Endothelial cell of umbilical vein (primary cell): ENCODE measurements around the gene TNFSF4. TPM values are rescaled to one million over a fixed set of nuclear protein-coding genes. Genes with fewer than 3 reads are reported as not detected.

Source experiments
- BruUV-seq: library from RNA; stranded (reverse); fragments of 400-500 nt; replicated peaks from 2 replicates; lab custom pipeline; 2021; lab: Mats Ljungman, UMichigan
- CTCF ChIA-PET: fragments of 300-600, 350-600 bp; sonication (Branson Sonifier 250); formaldehyde crosslinking; loops from one replicate; lab custom pipeline; 2021; ENCODE audit warnings: antibody characterized with exemption, inconsistent platforms; lab: Charles Lee
- POLR2A ChIA-PET: fragments of 300-600, 350-600 bp; sonication (Branson Sonifier 250); formaldehyde crosslinking; loops from one replicate; lab custom pipeline; 2021; ENCODE audit warnings: antibody characterized with exemption, inconsistent platforms; lab: Charles Lee
- DNase-seq: peaks from one replicate; pipeline ENCODE4 v3.0.0-alpha.2; 2011; ENCODE audit warnings: low read depth, low spot score
- FAIRE-seq: peaks from 2 replicates; lab custom pipeline; 2011; peaks lifted over from hg19 to GRCh38; lab: Jason Lieb, UNC
- H2AFZ ChIP-seq: 2 replicates; pipeline ENCODE4 v1.6.0; 2012; ENCODE audit warnings: low read depth, low read length, control low read depth, inconsistent platforms
- H3K27ac ChIP-seq: 2 replicates; pipeline ENCODE4 v1.5.1; 2011; ENCODE audit warnings: low read depth, mild to moderate bottlenecking, control low read depth, low read length, moderate library complexity; ENCODE audit not compliant: insufficient read depth
- H3K27me3 ChIP-seq, 2 experiments: 2 replicates each; pipeline versions ENCODE4 v1.6.0 to v1.6.1; 2011; ENCODE audit warnings: low read length in 2 of 2, mixed read lengths in 1 of 2; ENCODE audit not compliant: control insufficient read depth in 2 of 2, insufficient read depth in 2 of 2
- H3K36me3 ChIP-seq, 2 experiments: 2 replicates in 1 of 2; 3 replicates in 1 of 2; pipeline ENCODE4 v1.5.1; 2011; ENCODE audit warnings: low read length in 2 of 2, mild to moderate bottlenecking in 1 of 2, moderate library complexity in 1 of 2; ENCODE audit not compliant: control insufficient read depth in 2 of 2, insufficient read depth in 2 of 2; ENCODE audit errors: extremely low read depth in 1 of 2
- H3K4me1 ChIP-seq: 3 replicates; pipeline ENCODE4 v1.5.1; 2011; ENCODE audit warnings: mild to moderate bottlenecking, low read length; ENCODE audit not compliant: control insufficient read depth, insufficient read depth; ENCODE audit errors: extremely low read depth
- H3K4me2 ChIP-seq: 2 replicates; pipeline ENCODE4 v1.6.1; 2011; ENCODE audit warnings: low read length, control low read depth, mixed read lengths; ENCODE audit not compliant: insufficient read depth
- H3K4me3 ChIP-seq, 3 experiments: fragments of 200-600 bp in 1 of 3; sonication (generic), shearing (Covaris generic) in 1 of 3; replicated peaks in 1 of 3; 2 replicates each; pipeline ENCODE4 v1.5.1; 2011 to 2016; ENCODE audit warnings: control low read depth in 3 of 3, low read length in 3 of 3, mild to moderate bottlenecking in 2 of 3, inconsistent platforms in 1 of 3, low read depth in 1 of 3, moderate library complexity in 1 of 3; ENCODE audit not compliant: insufficient read depth in 1 of 3
- H3K79me2 ChIP-seq: 2 replicates; pipeline ENCODE4 v1.6.0; 2012; ENCODE audit warnings: low read length, inconsistent platforms; ENCODE audit not compliant: control insufficient read depth, insufficient read depth
- H3K9ac ChIP-seq: replicated peaks from 2 replicates; pipeline ENCODE3; 2011; ENCODE audit warnings: low read length, control low read depth; ENCODE audit not compliant: insufficient read depth; ENCODE audit errors: extremely low read depth
- H3K9me1 ChIP-seq: replicated peaks from 3 replicates; pipeline ENCODE4 v1.6.0; 2011; ENCODE audit warnings: mild to moderate bottlenecking, low read length; ENCODE audit not compliant: control insufficient read depth, insufficient read depth; ENCODE audit errors: extremely low read depth
- H3K9me3 ChIP-seq: replicated peaks from 2 replicates; pipeline ENCODE4 v1.5.1; 2012; ENCODE audit warnings: low read length, inconsistent platforms; ENCODE audit not compliant: control insufficient read depth, insufficient read depth
- H4K20me1 ChIP-seq: replicated peaks from 2 replicates; pipeline ENCODE3; 2011; ENCODE audit warnings: mild to moderate bottlenecking, low read length; ENCODE audit not compliant: control insufficient read depth, insufficient read depth; ENCODE audit errors: extremely low read depth
- EZH2 ChIP-seq: IDR thresholded peaks from 2 replicates; pipeline ENCODE4 v1.6.1; 2012; ENCODE audit warnings: borderline replicate concordance, low read depth, mild to moderate bottlenecking, moderate library complexity, low read length, inconsistent platforms; ENCODE audit not compliant: severe bottlenecking
- FOS ChIP-seq: IDR thresholded peaks from 2 replicates; pipeline ENCODE4 v1.6.1; 2011; ENCODE audit warnings: mild to moderate bottlenecking, low read length, moderate library complexity, borderline replicate concordance; ENCODE audit not compliant: insufficient read depth
- GATA2 ChIP-seq: IDR thresholded peaks from 2 replicates; pipeline ENCODE4 v1.7.0; 2011; ENCODE audit warnings: low read depth, mild to moderate bottlenecking, moderate library complexity, mixed read lengths, low read length; ENCODE audit not compliant: insufficient read length, insufficient read depth
- JUN ChIP-seq: IDR thresholded peaks from 2 replicates; pipeline ENCODE4 v1.6.1; 2011; ENCODE audit warnings: borderline replicate concordance, low read depth; ENCODE audit not compliant: insufficient read length, insufficient read depth
- MAX ChIP-seq: IDR thresholded peaks from 2 replicates; pipeline ENCODE4 v1.6.1; 2011; ENCODE audit not compliant: insufficient read depth, insufficient read length
- MYC ChIP-seq: IDR thresholded peaks from one replicate; pipeline ENCODE4 v1.6.1; 2011; ENCODE audit warnings: mild to moderate bottlenecking, low read depth, low read length
- POLR2A ChIP-seq: IDR thresholded peaks from 2 replicates; pipeline ENCODE4 v1.6.1; 2012; ENCODE audit warnings: low read depth, mild to moderate bottlenecking, control low read depth, low read length
- POLR2AphosphoS5 ChIP-seq: IDR thresholded peaks from 2 replicates; pipeline ENCODE4 v1.6.1; 2012; ENCODE audit warnings: low read depth, mild to moderate bottlenecking, control low read depth, low read length, moderate library complexity; ENCODE audit not compliant: insufficient read depth
- dilution Hi-C: fragments of 300-500 bp; cut with MboI; formaldehyde crosslinking; loops from one replicate; pipeline ENCODE4 v1.15.0; 2019; ENCODE audit warnings: low sequenced_read_pairs; ENCODE audit not compliant: extremely low pct_ligation_motif_present
- intact Hi-C: fragments of 100-400 bp; cut with micrococcal nuclease; formaldehyde crosslinking; loops from one replicate; pipeline ENCODE4 v1.10.0; 2022
- polyA plus RNA-seq, 4 experiments: library from polyadenylated mRNA; depleted of rRNA in 3 of 4; stranded (reverse) in 3 of 4; unstranded in 1 of 4; fragments of >200 nt; gene quantifications; 2 replicates each; pipeline versions ENCODE4 v1.2.1 to v1.2.3, GENCODE V29; 2011 to 2012; ENCODE audit warnings: missing spikeins in 1 of 4
- total RNA-seq: library from RNA; stranded (reverse); gene quantifications from 2 replicates; pipeline ENCODE4 v1.2.3, GENCODE V29; 2021
- TF ChIP-seq, protein P1 (sequence below), 2 donors: IDR thresholded peaks; 1 replicate in 1 of 2; 2 replicates in 1 of 2; pipeline ENCODE4 v1.5.1; 2011; ENCODE audit warnings: low read length in 2 of 2, mild to moderate bottlenecking in 2 of 2, moderate library complexity in 2 of 2, control low read depth in 1 of 2, inconsistent platforms in 1 of 2, low read depth in 1 of 2; ENCODE audit not compliant: insufficient read depth in 1 of 2; ENCODE audit errors: extremely low read depth in 1 of 2

Gene TNFSF4
- total and polyA plus RNA-seq, 2 donors (not counting 3 experiments of a cell fraction or from before 2014, with no cell fraction given): 44.9 to 88.1 TPM

DNA sequence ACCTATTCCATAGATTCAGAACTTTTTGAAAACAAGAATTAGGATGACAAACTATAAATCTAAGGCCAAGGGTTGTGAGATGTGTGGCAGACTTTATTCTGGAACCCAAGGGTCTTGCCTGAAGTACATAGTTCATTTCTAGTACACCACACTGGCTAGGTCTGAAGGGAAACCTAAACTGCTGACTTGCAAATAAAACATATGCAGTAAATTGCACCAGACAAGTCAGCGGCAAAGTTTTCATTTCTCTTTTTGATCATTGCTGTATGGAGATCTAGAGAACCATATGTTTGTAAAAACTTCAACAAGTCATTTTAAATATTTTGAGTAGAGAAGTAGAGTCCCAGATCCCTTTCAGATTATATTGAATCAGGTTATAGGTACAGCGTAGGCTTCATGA is 43.9 kb downstream of the TNFSF4 start:
- H3K27me3 ChIP-seq: no peaks in the 10 kb centered on the region
- intact Hi-C loops: no loop called here
- FAIRE-seq (no peak), DNase-seq (no peak)
- TF ChIP-seq JUN (no peak), MYC (no peak), POLR2A (no peak), POLR2AphosphoS5 (no peak), FOS (no peak), EZH2 (no peak), GATA2 (no peak), MAX (no peak)
- TF ChIP-seq, protein P1, sequence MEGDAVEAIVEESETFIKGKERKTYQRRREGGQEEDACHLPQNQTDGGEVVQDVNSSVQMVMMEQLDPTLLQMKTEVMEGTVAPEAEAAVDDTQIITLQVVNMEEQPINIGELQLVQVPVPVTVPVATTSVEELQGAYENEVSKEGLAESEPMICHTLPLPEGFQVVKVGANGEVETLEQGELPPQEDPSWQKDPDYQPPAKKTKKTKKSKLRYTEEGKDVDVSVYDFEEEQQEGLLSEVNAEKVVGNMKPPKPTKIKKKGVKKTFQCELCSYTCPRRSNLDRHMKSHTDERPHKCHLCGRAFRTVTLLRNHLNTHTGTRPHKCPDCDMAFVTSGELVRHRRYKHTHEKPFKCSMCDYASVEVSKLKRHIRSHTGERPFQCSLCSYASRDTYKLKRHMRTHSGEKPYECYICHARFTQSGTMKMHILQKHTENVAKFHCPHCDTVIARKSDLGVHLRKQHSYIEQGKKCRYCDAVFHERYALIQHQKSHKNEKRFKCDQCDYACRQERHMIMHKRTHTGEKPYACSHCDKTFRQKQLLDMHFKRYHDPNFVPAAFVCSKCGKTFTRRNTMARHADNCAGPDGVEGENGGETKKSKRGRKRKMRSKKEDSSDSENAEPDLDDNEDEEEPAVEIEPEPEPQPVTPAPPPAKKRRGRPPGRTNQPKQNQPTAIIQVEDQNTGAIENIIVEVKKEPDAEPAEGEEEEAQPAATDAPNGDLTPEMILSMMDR (IDR thresholded peaks at IDR 0.05; ENCODE audit: extremely low read depth in 1 of 2, insufficient read depth in 1 of 2, low read depth in 1 of 2, low read length in 2 of 2): no peak
- dilution Hi-C loops: no loop called here
- no peaks in the 10 kb centered on the region for H3K79me2 ChIP-seq
- CTCF ChIA-PET: no interaction called here
- no TSS peak for BruUV-seq
- no peak overlapping the region for H3K9ac ChIP-seq
- H3K36me3 ChIP-seq: no peaks in the 10 kb centered on the region
- no peak overlapping the region for H3K4me3 ChIP-seq
- H2AFZ ChIP-seq: no peak overlapping the region
- H4K20me1 ChIP-seq: no peaks in the 10 kb centered on the region
- peaks cover 17% of the 10 kb centered on the region for H3K4me1 ChIP-seq
- H3K27ac ChIP-seq: no peak overlapping the region
- H3K4me2 ChIP-seq: no peak overlapping the region
- POLR2A ChIA-PET: no interaction called here
- H3K9me3 ChIP-seq: no peaks in the 10 kb centered on the region
- no peaks in the 10 kb centered on the region for H3K9me1 ChIP-seq
